Endodermal cell (in vitro differentiated cells): ENCODE results near the gene TMEM240. TPM values are rescaled to one million over a fixed set of nuclear protein-coding genes. Genes with fewer than 3 reads are reported as not detected.
"Not testable (repeated sequence)": the region's sequence is repeated elsewhere in the genome, so short reads cannot be mapped to it uniquely, and the experiment has no call there.

ENCODE experiments used
- DNase-seq: peaks from one replicate; pipeline ENCODE4 v3.0.0-alpha.2; 2017
- H3K27ac ChIP-seq: 2 replicates; pipeline ENCODE4 v1.5.1; 2013; ENCODE audit warnings: mild to moderate bottlenecking, low read depth, low read length, moderate library complexity
- H3K27me3 ChIP-seq: 2 replicates; pipeline ENCODE4 v1.6.1; 2013; ENCODE audit warnings: mild to moderate bottlenecking, low read length, moderate library complexity; ENCODE audit not compliant: insufficient read depth, control insufficient read depth, poor library complexity, severe bottlenecking
- H3K36me3 ChIP-seq: 2 replicates; pipeline ENCODE4 v1.7.0; 2013; ENCODE audit warnings: mild to moderate bottlenecking, low read length, moderate library complexity; ENCODE audit not compliant: control insufficient read depth, insufficient read depth
- H3K4me1 ChIP-seq: one replicate; pipeline ENCODE4 v1.7.0; 2013; ENCODE audit warnings: low read length; ENCODE audit not compliant: control insufficient read depth, insufficient read depth
- H3K4me3 ChIP-seq: 2 replicates; pipeline ENCODE4 v1.5.1; 2013; ENCODE audit warnings: mild to moderate bottlenecking, low read length, moderate library complexity
- H3K9ac ChIP-seq: 2 replicates; pipeline ENCODE4 v1.6.1; 2013; ENCODE audit warnings: mild to moderate bottlenecking, low read length, moderate library complexity; ENCODE audit not compliant: poor library complexity, severe bottlenecking; ENCODE audit errors: extremely low read depth
- H3K9me3 ChIP-seq: 2 replicates; pipeline ENCODE4 v1.6.1; 2013; ENCODE audit warnings: mild to moderate bottlenecking, low read length, moderate library complexity; ENCODE audit not compliant: control insufficient read depth
- H3K27ac Mint-ChIP-seq: 2 replicates; pipeline ENCODE4 v1.8.0; 2020; ENCODE audit warnings: mixed read lengths
- H3K27me3 Mint-ChIP-seq: 2 replicates; pipeline ENCODE4 v1.8.0; 2021; ENCODE audit warnings: mild to moderate bottlenecking, mixed read lengths; ENCODE audit not compliant: insufficient read depth
- H3K36me3 Mint-ChIP-seq: 2 replicates; pipeline ENCODE4 v1.8.0; 2020; ENCODE audit warnings: low read depth, mixed read lengths
- H3K4me1 Mint-ChIP-seq: 2 replicates; pipeline ENCODE4 v1.8.0; 2020; ENCODE audit warnings: mixed read lengths
- H3K4me3 Mint-ChIP-seq: 2 replicates; pipeline ENCODE4 v1.8.0; 2020; ENCODE audit warnings: mild to moderate bottlenecking, moderate library complexity, mixed read lengths
- H3K9me3 Mint-ChIP-seq: 2 replicates; pipeline ENCODE4 v1.8.0; 2020; ENCODE audit warnings: mild to moderate bottlenecking, mixed read lengths
- CTCF ChIP-seq: fragments of 200-600 bp; sonication (generic); conservative IDR thresholded peaks from 2 replicates; pipeline ENCODE4 v1.5.0; 2021; ENCODE audit warnings: antibody characterized with exemption, mild to moderate bottlenecking
- WGBS, 2 experiments: methylation state at CpG; one replicate each; pipeline versions ENCODE4 v1.1.5 to v1.1.7; 2013; ENCODE audit warnings: missing lambda C conversion rate in 2 of 2, mixed read lengths in 1 of 2; ENCODE audit not compliant: insufficient coverage in 1 of 2, insufficient read length in 1 of 2; 5-methylcytosine and 5-hydroxymethylcytosine counted together
- total RNA-seq, 2 donors: library from RNA; stranded (reverse); fragmentation: NEBNext Ultra II Directional in 1 of 2; extraction: Animal tissue kit (Norgen Biotek cat#: 25700) in 1 of 2; gene quantifications; 2 replicates in 1 of 2; 3 replicates in 1 of 2; pipeline ENCODE4 v1.2.1, GENCODE V29; 2021

The TMEM240 gene
- total RNA-seq, 2 donors from 2014 or later = 6.4 to 6.9 TPM

DNA sequence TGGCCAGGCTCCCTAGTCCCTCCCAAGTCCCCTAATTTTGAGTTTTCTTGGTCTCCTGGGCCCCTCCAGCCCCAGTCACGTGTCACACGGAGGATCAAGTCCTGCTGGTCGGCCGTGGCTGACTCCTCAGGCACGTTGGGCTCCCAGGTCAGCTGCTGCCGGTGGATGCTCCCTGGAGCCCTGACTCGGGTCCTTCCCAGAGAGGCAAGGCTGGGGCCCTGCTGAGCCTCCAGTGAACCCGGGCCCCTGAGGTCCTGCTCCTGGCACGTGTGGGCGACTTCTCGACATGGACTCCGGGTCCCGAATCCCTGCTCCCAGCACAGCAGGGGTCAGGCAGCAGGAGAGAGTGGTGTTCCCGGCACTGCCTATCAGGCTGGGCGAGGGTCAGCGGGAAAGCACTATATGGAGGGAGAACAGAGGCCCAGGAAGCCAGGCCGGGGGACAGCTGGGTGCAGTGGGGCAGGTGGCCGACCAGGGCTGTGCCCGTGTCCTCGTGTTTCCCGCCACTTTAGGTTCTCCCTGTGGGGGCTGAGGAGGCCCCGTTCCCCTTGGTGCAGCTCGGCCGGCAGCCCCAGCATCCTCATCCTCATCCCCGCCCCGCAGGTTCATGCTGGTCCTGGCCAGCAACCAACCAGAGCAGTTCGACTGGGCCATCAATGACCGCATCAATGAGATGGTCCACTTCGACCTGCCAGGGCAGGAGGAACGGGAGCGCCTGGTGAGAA, 13.2 kb downstream of the TMEM240 start:
- Histone ChIP-seq H3K27me3 (no peaks in the 10 kb centered on the region), H3K4me3 (no peak overlapping the region), H3K9ac (no peak overlapping the region), H3K9me3 (peaks cover 13% of the 10 kb centered on the region), H3K27ac (no peak overlapping the region), H3K36me3 (peaks cover 16% of the 10 kb centered on the region), H3K4me1 (no peaks in the 10 kb centered on the region)
- peaks cover 46% of the 10 kb centered on the region for H3K36me3 Mint-ChIP-seq
- TF ChIP-seq CTCF = no peak
- whole genome bisulfite sequencing, 2 experiments = 95 to 98% methylated on average over 14 to 31 of the region's 31 CpGs
- peaks cover 13% of the 10 kb centered on the region for H3K9me3 Mint-ChIP-seq
- H3K27ac Mint-ChIP-seq = no peak overlapping the region
- no peak for DNase-seq
- no peak overlapping the region for H3K4me3 Mint-ChIP-seq
- H3K27me3 Mint-ChIP-seq = no peaks in the 10 kb centered on the region
- no peaks in the 10 kb centered on the region for H3K4me1 Mint-ChIP-seq

- H3K4me1 Mint-ChIP-seq, H3K27me3 Mint-ChIP-seq, H3K27ac Mint-ChIP-seq, H3K4me3 Mint-ChIP-seq, H3K9me3 Mint-ChIP-seq, H3K4me3 ChIP-seq, H3K9ac ChIP-seq, DNase-seq, H3K4me1 ChIP-seq, H3K27me3 ChIP-seq, H3K27ac ChIP-seq: not testable (repeated sequence)
- Histone ChIP-seq H3K36me3 (peaks cover 18% of the 10 kb centered on the region), H3K9me3 (peaks cover 13% of the 10 kb centered on the region)
- H3K36me3 Mint-ChIP-seq = peaks cover 47% of the 10 kb centered on the region
- 94% methylated on average over 16 of the region's 21 CpGs; no CpG with 5 or more reads in 1 of the 2 experiments for WGBS, 2 experiments
Observed at GRCh38 chr1:1526476-1526875, 13.9 kb downstream of the TMEM240 start.

GRCh38 chr1:1524750-1525383, 15.6 kb downstream of the TMEM240 start:
- not testable (repeated sequence) for H3K27me3 ChIP-seq, H3K4me1 Mint-ChIP-seq, H3K4me3 Mint-ChIP-seq, H3K9ac ChIP-seq, H3K9me3 ChIP-seq, H3K4me1 ChIP-seq, H3K4me3 ChIP-seq, H3K27ac ChIP-seq, H3K27ac Mint-ChIP-seq, H3K27me3 Mint-ChIP-seq, H3K9me3 Mint-ChIP-seq, DNase-seq
- peaks cover 48% of the 10 kb centered on the region for H3K36me3 Mint-ChIP-seq
- WGBS, 2 experiments = 98 to 99% methylated on average over 20 to 30 of the region's 30 CpGs
- H3K36me3 ChIP-seq = peaks cover 15% of the 10 kb centered on the region

DNA sequence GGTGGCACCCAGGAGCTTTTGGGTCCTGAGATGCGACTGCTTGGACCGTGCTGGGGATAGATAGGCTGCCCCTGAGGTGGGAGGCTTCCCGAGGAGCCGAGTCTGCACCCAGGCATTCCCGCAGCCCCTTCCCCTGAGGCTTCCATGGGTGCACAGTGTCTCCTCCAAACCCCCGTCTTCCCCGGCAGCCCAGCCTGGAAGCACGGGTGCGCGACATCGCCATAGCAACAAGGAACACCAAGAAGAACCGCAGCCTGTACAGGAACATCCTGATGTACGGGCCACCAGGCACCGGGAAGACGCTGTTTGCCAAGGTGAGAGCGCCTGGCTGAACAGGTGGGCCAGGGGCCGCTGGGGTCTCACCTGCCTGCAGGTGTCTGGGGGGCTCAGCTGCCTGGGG, 16.8 kb downstream of the TMEM240 start:
- not testable (repeated sequence) for H3K9me3 ChIP-seq, H3K4me1 ChIP-seq, DNase-seq, H3K27ac ChIP-seq, H3K9me3 Mint-ChIP-seq, H3K27ac Mint-ChIP-seq, H3K4me3 ChIP-seq, H3K9ac ChIP-seq, H3K36me3 ChIP-seq, H3K4me1 Mint-ChIP-seq, H3K4me3 Mint-ChIP-seq, H3K27me3 ChIP-seq, H3K27me3 Mint-ChIP-seq
- H3K36me3 Mint-ChIP-seq = peaks cover 41% of the 10 kb centered on the region
- WGBS, 2 experiments = 90 to 96% methylated on average over 7 to 16 of the region's 17 CpGs

- H3K9ac ChIP-seq, H3K27ac ChIP-seq, DNase-seq, H3K4me3 Mint-ChIP-seq, H3K9me3 ChIP-seq, H3K27me3 Mint-ChIP-seq, H3K4me1 Mint-ChIP-seq, H3K9me3 Mint-ChIP-seq, H3K4me1 ChIP-seq, H3K4me3 ChIP-seq, H3K27me3 ChIP-seq, H3K27ac Mint-ChIP-seq: not testable (repeated sequence)
- 96 to 97% methylated on average over 25 to 31 of the region's 31 CpGs for WGBS, 2 experiments
- H3K36me3 ChIP-seq = peaks cover 10% of the 10 kb centered on the region
- H3K36me3 Mint-ChIP-seq = peaks cover 43% of the 10 kb centered on the region
Observed at GRCh38 chr1:1523226-1523625, 17.2 kb downstream of the TMEM240 start.

- peaks cover 16% of the 10 kb centered on the region for H3K36me3 ChIP-seq
- not testable (repeated sequence) for H3K27me3 ChIP-seq, H3K9ac ChIP-seq, H3K27ac Mint-ChIP-seq, H3K27me3 Mint-ChIP-seq, H3K4me1 ChIP-seq, H3K9me3 ChIP-seq, H3K4me3 ChIP-seq, H3K4me3 Mint-ChIP-seq, H3K4me1 Mint-ChIP-seq, DNase-seq, H3K27ac ChIP-seq, H3K9me3 Mint-ChIP-seq
- 96 to 99% methylated on average over 11 to 30 of the region's 30 CpGs for WGBS, 2 experiments
- peaks cover 46% of the 10 kb centered on the region for H3K36me3 Mint-ChIP-seq
Observed at GRCh38 chr1:1522536-1522935, 17.9 kb downstream of the TMEM240 start.
